ENCODE results near the gene CALHM2.
"Not testable (repeated sequence)": the region's sequence is repeated elsewhere in the genome, so short reads cannot be mapped to it uniquely, and the experiment has no call there.

The CALHM2 gene

GRCh38 chr10:103451831-103452505, at the start of gene CALHM2:
Gene CALHM2, minus strand, starts transcription at chr10:103452370. Its CDS starts 2,429 bp downstream, at chr10:103449941.
- DNase-seq (ENCODE audit: low read depth in 2 of 2) = peak; percentile 50 to 51

GRCh38 chr10:103501186-103501585, 49.0 kb upstream of the CALHM2 start:
- DNase-seq (ENCODE audit: low read depth in 2 of 2) = no peak

GRCh38 chr10:103500481-103500880, 48.3 kb upstream of the CALHM2 start:
- DNase-seq (ENCODE audit: low read depth in 2 of 2) = no peak

GRCh38 chr10:103499881-103500280, 47.7 kb upstream of the CALHM2 start:
- DNase-seq (ENCODE audit: low read depth in 2 of 2) = no peak

GRCh38 chr10:103498936-103499638, 46.9 kb upstream of the CALHM2 start:
- no peak for DNase-seq (ENCODE audit: low read depth in 2 of 2)

GRCh38 chr10:103497161-103497915, 45.2 kb upstream of the CALHM2 start:
- no peak for DNase-seq (ENCODE audit: low read depth in 2 of 2)

- DNase-seq (ENCODE audit: low read depth in 2 of 2) = no peak
Measured at GRCh38 chr10:103495321-103495720, 43.2 kb upstream of the CALHM2 start.

DNA sequence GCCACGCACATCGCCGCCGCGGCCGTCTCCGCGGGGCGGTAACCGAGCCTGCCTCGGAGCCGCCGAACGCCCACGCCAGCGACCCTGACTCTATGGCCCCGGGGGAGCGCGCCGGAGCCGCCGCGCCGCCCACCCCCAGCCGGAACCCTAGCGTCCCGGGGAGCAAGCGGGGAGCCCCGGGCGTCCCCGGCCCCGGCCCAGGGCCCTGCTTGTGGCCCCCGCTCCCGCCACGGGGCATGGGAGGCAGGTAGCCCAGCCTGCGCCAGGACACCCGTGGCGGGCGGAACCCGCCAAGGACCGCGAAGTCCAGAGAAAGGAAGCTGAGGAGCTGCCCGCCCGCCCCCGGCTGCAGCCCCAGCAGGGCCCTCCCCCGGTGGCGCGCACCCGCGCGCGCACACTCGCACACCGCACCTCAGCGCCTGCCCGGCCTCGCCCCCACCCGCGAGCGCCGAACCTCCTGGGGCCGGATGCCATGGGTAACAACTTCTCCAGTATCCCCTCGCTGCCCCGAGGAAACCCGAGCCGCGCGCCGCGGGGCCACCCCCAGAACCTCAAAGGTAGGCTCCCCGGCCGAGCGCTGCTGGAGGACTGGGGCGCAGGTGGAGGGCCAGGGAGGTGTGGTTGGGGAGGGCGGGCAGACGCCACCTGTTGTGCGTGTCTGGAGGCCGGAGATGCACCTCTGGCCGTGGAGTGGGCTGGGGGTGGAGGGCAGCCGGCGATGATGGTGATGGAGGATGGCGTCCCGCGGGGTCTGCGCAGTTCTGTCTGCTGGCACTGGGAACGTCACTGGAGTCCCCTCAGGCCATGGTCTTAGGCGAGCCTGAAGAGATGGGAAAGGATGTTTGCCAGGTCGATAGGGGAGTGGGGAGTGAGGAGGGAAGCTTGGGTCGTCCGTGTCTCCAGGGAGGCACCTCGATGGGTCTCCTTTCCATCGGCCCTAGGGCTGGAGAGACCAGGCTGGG, 42.0 kb upstream of the CALHM2 start:
- DNase-seq (ENCODE audit: low read depth in 2 of 2) = no peak

GRCh38 chr10:103493362-103493915, 41.3 kb upstream of the CALHM2 start, which contains the start of gene NEURL1:
Gene NEURL1, plus strand, starts transcription at chr10:103493705. Its CDS starts 683 bp downstream, at chr10:103494388.
- DNase-seq (ENCODE audit: low read depth in 2 of 2) = no peak

DNA sequence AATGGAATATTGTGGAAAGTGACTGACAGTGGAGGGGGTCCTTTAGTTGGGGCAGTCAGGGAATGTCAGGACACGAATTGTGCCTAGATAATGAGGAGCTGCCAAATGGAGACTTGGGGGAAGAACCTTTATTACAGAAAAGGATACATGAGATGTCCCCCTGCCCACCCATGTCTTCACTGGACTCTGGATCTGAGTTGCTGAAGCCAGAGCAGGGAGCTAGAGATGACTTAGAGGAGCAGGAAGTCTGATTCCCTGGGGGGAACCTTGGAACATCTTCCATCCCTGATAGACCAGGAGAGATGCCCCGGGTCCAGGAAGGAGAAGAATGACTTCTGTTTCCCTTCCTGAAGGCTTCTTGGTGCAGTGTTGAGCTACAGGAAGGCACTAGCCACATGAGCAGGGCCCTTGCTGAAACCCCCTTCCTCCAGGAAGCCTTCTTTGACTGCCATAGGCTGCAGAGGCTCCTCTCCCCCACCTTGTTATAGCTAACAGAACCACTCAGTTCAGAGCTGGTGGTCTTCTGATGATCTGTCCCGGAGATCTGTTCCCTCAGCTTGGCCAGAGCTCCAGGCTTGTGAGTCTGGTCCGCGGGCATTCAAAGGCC, 40.6 kb upstream of the CALHM2 start:
- DNase-seq (ENCODE audit: low read depth in 2 of 2) = no peak

DNA sequence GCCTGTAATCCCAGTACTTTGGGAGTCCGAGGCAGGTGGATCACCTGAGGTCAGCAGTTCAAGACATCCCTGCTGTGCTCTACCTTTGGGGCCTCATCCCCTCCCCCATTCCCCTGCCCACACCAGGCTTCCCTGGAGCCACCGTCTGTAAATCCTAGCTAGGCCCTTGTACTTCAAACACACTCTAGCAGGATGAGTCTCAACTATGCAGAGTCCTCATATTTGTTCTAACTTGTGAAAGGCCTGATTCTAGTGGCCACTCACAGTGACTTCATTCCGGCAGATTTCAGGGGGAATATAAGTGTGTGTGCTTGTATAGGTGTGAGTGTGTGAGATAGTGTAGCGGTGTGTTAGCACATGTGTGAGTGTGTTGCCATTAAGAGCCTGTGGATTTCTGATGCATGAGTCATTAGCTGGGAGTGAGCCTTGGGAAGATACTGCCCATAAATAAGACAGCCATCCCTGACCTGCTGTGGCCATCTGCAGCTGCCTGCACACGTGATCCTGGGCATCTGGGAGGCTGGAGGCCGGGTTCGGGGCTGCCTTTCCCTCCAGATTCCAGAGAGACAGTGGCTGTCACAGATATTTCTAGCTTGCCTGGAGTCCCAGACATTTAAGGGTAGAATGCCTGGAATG, 39.7 kb upstream of the CALHM2 start:
- no peak for DNase-seq (ENCODE audit: low read depth in 2 of 2)

DNA sequence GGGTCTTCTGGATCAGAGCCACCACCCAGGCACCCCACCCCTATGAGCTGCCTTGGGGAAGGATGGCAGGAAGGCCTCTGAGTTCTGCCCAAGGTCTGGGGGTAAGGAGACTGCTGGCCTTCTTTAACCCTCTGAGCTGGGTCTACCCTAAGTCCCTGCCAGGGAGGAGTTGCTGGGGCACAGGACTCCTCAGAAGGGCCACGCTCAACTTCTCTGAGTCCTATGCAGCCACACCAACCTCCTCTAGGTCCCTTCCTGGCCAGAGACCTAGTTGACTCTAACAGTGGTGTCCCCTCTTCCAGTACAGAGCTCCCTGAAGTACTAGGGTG, 38.8 kb upstream of the CALHM2 start:
- no peak for DNase-seq (ENCODE audit: low read depth in 2 of 2)

GRCh38 chr10:103487410-103487708, 35.2 kb upstream of the CALHM2 start:
- DNase-seq (ENCODE audit: low read depth in 2 of 2) = no peak

DNA sequence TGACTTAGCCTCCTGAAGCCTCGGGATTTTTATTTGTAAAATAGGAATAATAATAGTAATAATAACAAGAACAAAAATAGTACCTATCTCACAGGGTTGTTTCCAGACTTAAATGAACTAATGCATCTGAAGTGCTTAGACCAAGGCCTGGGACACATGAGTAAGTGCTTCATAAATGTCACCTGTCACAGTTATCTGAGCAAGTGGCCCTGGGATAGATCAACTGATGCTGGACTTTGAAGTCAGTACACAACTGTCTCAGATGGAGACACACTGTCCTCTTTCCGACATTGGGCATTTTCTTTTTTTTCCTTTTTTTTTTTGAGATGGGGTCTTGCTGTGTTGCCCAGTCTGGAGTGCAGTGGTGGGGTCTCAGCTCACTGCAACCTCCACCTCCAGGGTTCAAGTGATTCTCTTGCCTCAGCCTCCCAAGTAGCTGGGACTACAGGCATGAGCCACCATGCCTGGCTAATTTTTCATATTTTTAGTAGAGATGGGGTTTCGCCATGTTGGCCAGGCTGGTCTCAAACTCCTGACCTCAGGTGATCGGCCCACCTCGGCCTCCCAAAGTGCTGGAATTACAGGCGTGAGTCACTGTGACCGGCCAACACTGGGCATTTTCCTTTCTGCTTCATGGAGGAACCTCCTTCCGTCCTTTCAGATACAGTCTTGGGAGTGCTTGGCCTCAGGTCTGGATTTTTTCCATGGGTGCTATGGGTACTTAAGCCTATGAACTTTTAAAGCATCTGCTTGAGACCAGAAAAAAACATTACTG, 34.7 kb upstream of the CALHM2 start:
- not testable (repeated sequence) for DNase-seq (ENCODE audit: low read depth in 2 of 2)

DNA sequence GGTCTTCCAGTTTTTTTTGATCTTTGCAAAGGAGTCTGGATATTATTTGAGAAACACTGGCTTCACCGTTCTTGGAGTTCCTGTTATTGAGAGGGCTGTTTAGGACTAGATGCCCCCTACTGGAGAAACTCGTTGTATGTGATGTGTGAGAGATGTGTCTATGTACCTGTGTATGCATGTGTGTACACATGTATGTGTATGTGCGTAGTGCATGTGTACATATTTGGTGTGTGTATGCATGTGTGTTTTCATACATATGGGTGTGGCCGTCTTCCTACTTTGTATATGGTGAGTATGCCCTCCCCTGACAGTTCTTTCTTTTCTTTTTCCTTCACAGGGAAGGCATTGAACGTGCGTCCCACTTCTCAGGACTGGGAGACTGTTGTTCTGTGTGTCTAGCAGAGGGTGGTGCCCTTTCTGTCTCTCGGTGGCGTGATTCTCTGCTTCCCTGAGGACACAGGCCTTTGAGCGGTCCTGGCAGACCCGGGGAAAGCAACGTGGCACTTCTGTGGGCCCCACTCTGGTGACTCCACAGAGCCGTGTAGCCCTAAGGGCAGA, 29.9 kb upstream of the CALHM2 start:
- no peak for DNase-seq (ENCODE audit: low read depth in 2 of 2)

- DNase-seq (ENCODE audit: low read depth in 2 of 2) = no peak
Measured at GRCh38 chr10:103480521-103480920, 28.4 kb upstream of the CALHM2 start.

GRCh38 chr10:103479135-103479534, 27.0 kb upstream of the CALHM2 start, which contains the start of gene CALHM3:
Gene CALHM3, minus strand, starts transcription at chr10:103479240. Its CDS starts 208 bp downstream, at chr10:103479032.
- DNase-seq (ENCODE audit: low read depth in 2 of 2) = no peak

DNA sequence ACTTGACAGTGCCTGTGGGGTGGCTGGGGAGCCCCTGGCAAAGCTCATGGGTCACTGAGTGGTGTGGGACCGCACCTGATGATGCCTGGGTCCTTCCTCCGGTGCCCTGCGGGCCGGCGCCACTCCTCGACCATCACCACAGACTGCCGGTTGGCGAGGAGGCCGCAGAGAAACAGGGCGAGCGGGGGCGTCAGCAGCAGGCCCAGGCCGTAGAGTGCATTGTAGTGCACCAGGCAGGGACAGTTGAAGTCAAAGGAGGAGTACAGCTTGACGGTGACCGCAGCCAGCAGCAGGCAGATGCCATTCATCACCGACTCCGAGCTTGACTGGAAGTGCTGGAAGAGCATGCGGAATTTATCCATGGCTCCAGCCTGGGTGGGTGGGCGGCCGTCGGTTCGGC, 26.5 kb upstream of the CALHM2 start:
- DNase-seq (ENCODE audit: low read depth in 2 of 2) = no peak

GRCh38 chr10:103476046-103476768, 24.0 kb upstream of the CALHM2 start:
- DNase-seq (ENCODE audit: low read depth in 2 of 2) = no peak

Measured in stimulated activated CD8-positive, alpha-beta memory T cell treated with anti-CD3 and anti-CD28 coated beads, Interleukin-2, amount 100 ng/mL, for 48 hours (primary cell).